Measurements from ENCODE around the gene AFMID.

- no peak for TF ChIP-seq ETS1 (conservative IDR thresholded peaks at IDR 0.05; ENCODE audit: control insufficient read depth, low read depth, low read length)
- no peak for TF ChIP-seq ESRRA (IDR thresholded peaks at IDR 0.05; ENCODE audit: borderline replicate concordance, low read depth)
- TF ChIP-seq TCF7L2 (IDR thresholded peaks at IDR 0.05; ENCODE audit: low read depth, low read length): no peak
- TF ChIP-seq ZNF134 (CRISPR knock-in tag; conservative IDR thresholded peaks at IDR 0.05): no peak
- TF ChIP-seq ZNF121 (CRISPR knock-in tag; conservative IDR thresholded peaks at IDR 0.05): no peak
- TF ChIP-seq, protein P1, sequence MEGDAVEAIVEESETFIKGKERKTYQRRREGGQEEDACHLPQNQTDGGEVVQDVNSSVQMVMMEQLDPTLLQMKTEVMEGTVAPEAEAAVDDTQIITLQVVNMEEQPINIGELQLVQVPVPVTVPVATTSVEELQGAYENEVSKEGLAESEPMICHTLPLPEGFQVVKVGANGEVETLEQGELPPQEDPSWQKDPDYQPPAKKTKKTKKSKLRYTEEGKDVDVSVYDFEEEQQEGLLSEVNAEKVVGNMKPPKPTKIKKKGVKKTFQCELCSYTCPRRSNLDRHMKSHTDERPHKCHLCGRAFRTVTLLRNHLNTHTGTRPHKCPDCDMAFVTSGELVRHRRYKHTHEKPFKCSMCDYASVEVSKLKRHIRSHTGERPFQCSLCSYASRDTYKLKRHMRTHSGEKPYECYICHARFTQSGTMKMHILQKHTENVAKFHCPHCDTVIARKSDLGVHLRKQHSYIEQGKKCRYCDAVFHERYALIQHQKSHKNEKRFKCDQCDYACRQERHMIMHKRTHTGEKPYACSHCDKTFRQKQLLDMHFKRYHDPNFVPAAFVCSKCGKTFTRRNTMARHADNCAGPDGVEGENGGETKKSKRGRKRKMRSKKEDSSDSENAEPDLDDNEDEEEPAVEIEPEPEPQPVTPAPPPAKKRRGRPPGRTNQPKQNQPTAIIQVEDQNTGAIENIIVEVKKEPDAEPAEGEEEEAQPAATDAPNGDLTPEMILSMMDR (IDR thresholded peaks at IDR 0.05 in 2 of 3, conservative IDR thresholded peaks at IDR 0.05 in 1 of 3; ENCODE audit: insufficient read depth in 2 of 3, low read depth in 1 of 3, low read length in 3 of 3): no peak
- no peak for TF ChIP-seq JUND (IDR thresholded peaks at IDR 0.05; ENCODE audit: borderline replicate concordance, low read depth, low read length)
- TF ChIP-seq JUND (tag; IDR thresholded peaks at IDR 0.05; ENCODE audit: borderline replicate concordance, low read depth, low read length): no peak
- TF ChIP-seq FOS (IDR thresholded peaks at IDR 0.05; ENCODE audit: extremely low read depth, insufficient read length): no peak
- TF ChIP-seq EZH2 (IDR thresholded peaks at IDR 0.05; ENCODE audit: borderline replicate concordance, low read depth, low read length): no peak
- TF ChIP-seq ZNF318 (IDR thresholded peaks at IDR 0.05; ENCODE audit: borderline replicate concordance in 1 of 2, low read depth in 1 of 2): no peak
- TF ChIP-seq HDGF (IDR thresholded peaks at IDR 0.05): no peak
- TF ChIP-seq KLF10 (CRISPR knock-in tag; IDR thresholded peaks at IDR 0.05): no peak
- no peak for TF ChIP-seq EP300 (IDR thresholded peaks at IDR 0.05; ENCODE audit: low read length)
Measured at GRCh38 chr17:78184351-78184750, 2.8 kb upstream of the AFMID start.
